GF-D8 (cell line): ENCODE measurements around the gene DMTF1.
"Not testable (repeated sequence)": the region's sequence is repeated elsewhere in the genome, so short reads cannot be mapped to it uniquely, and the experiment has no call there.

Source experiments
- DNase-seq: peaks from one replicate; lab custom pipeline; 2025; lab: John Stamatoyannopoulos, UW

Gene DMTF1

DNA sequence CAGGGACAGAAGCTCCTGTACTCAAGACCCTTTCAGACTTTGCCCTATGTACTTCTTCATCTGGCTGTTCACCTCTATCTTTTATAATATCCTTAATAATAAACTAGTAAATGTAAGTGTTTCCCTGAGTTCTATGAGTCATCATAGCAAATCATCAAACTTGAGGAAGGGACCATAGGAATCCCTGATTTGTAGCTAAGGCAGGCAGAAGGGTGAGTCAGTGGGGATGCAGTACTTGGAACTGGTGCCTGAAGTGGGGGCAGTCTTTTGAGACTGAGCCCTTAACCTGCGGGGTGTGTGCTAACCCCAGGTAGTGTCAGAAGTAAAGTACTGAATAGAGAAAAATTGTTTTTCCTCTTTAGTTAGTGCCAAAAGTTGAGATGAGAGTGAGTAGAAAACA is 73.4 kb downstream of the DMTF1 start:
- DNase-seq = no peak

DNA sequence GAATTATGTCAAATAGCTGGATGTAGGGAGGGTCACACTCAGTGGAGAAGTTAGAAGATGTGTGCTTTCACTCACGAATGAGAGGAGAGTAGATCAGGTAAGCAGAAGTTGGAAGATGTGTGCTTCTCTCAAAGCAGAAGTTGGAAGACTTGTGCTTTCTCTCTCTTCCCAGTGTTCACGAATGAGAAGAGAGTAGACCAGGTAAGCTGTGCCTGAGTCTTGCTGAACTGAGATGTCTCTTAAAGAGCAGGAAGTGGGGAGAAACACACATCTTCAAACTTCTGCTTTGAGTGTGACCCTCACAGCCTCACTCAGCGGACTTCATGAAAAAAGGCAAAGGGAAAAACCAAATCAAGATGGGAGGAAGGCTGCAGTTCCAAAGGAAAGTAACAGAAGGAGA is 74.2 kb downstream of the DMTF1 start:
- DNase-seq = no peak

DNA sequence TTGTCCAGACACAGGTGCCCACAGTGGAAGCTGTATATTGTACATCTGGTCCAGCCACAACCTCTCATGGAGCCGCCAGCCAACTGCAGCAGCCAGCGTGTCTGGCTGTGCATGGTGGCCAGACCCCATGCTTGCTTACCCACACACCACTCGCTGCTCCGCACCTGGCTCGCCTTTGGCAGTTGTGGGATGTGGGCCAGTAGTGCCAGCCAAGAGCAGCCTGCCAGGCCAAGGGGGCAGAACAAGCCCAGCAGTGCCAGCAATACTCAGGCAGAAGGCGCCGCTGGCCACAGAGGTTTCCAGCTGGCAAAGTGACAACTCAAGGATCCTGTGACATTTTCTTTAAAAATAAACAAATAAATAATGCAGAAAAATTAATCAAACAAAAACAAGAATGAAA is 79.0 kb downstream of the DMTF1 start:
- DNase-seq = no peak

DNA sequence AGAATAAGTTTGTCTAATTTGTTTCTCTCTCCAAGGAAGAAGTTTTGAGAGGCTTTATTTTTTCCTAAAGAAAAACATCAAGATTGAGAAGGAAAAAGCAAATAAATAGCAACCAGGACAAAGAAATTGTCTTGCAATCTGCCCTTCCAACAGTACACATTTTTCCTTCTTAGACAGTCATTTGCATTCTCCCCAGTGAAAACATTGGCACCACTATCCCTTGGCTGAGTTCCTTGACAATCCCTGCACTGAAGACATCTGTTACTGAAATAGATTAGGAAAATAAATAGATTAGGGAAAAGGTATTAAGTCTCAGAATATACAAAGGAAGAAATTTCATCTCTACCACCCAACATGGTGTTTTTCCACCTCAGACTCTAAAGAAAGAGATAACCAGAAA is 79.5 kb downstream of the DMTF1 start:
- DNase-seq = no peak

DNA sequence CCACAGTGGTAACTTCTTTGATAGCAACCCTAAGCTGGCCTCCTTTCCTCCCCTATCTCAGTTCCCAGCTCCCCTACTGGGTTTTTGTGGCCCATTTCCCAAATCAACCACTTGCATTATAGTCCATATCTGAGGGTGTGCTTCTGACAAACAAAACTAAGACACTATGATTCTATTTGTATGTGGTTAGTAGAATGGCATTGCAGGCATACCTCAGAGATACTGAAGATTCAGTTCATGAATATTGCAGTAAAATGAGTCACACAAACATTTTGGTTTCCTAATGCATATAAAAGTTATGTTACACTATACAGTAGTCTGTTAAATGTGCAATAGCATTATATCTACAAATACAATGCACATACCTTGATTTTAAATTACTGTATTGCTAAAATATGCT is 82.7 kb downstream of the DMTF1 start:
- DNase-seq = no peak

DNA sequence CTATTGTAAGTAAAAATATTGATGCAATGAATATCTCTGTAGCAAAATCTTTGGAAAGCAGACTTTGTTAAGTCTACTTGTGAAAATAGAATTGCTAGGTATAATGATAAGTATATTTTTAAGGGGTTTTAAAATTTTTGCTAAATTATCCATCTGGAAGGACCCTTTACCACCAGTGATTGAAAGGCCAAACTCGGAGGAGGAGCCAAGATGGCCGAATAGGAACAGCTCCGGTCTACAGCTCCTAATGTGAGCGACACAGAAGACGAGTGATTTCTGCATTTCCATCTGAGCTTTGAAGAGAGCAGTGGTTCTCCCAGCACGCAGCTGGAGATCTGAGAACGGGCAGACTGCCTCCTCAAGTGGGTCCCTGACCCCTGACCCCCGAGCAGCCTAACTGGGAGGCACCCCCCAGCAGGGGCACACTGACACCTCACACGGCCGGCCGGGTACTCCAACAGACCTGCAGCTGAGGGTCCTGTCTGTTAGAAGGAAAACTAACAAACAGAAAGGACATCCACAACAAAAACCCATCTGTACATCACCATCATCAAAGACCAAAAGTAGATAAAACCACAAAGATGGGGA is 86.3 kb downstream of the DMTF1 start:
- DNase-seq = not testable (repeated sequence)

DNA sequence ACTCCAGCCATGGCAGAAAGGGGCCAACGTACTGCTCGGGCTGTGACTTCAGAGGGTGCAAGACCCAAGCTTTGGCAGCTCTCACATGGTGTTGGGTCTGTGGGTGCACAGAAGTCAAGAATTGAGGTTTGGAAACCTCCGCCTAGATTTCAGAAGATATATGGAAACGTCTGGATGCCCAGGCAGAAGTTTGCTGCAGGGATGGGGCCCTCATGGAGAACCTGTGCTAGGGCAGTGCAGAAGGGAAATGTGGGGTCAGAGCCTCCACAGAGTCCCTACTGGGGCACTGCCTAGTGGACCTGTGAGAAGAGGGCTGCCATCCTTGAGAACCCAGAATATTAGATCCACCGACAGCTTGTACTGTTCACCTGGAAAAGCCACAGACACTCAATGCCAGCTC is 93.4 kb downstream of the DMTF1 start:
- not testable (repeated sequence) for DNase-seq
